Colonic mucosa (tissue), 4 donors: Measurements from ENCODE around the gene ZCCHC9. TPM values are rescaled to one million over a fixed set of nuclear protein-coding genes. Genes with fewer than 3 reads are reported as not detected.
A peak's percentile ranks its signal among the peaks of the same experiment; 100 is the strongest.

Experiments
- DNase-seq: peaks from one replicate; pipeline ENCODE4 v3.0.0-alpha.2; 2020
- H3K27ac ChIP-seq: fragments of 200-600 bp; one replicate; pipeline ENCODE4 v1.8.0; 2021
- H3K27me3 ChIP-seq: fragments of 200-600 bp; one replicate; pipeline ENCODE4 v1.8.0; 2021
- H3K36me3 ChIP-seq: fragments of 200-600 bp; one replicate; pipeline ENCODE4 v1.8.0; 2021
- H3K4me1 ChIP-seq: fragments of 200-600 bp; one replicate; pipeline ENCODE4 v1.8.0; 2021; ENCODE audit warnings: mild to moderate bottlenecking
- H3K4me3 ChIP-seq: fragments of 200-600 bp; one replicate; pipeline ENCODE4 v1.8.0; 2021
- H3K9ac ChIP-seq, 2 donors: one replicate each; pipeline ENCODE4 v1.7.0; 2013; ENCODE audit warnings: control low read depth in 2 of 2, low read depth in 2 of 2, low read length in 2 of 2
- H3K9me3 ChIP-seq: fragments of 200-600 bp; one replicate; pipeline ENCODE4 v1.8.0; 2021
- CTCF ChIP-seq: fragments of 200-600 bp; IDR thresholded peaks from one replicate; pipeline ENCODE4 v1.8.0; 2022; ENCODE audit warnings: antibody characterized with exemption, mild to moderate bottlenecking
- intact Hi-C: fragments of 100-400 bp; cut with DNase I; formaldehyde crosslinking; loops from one replicate; pipeline ENCODE4 v1.14.1; 2022
- total RNA-seq, 2 donors: library from RNA; stranded (reverse); fragmentation: NEBNext Ultra II Directional in 1 of 2; extraction: Animal tissue kit (Norgen Biotek cat#: 25700) in 1 of 2; gene quantifications; one replicate each; pipeline ENCODE4 v1.2.1, GENCODE V29; 2021
- donor health status: healthy.
- donor health status: DM: no; HTN: no; CAD: no.
- donor health status: DM: no; HTN: no; CAD: no.

The ZCCHC9 gene
- total RNA-seq, 2 donors from 2014 or later, result 21.7 to 24.9 TPM

- Histone ChIP-seq H3K36me3 (no peaks in the 10 kb centered on the region), H3K27me3 (no peaks in the 10 kb centered on the region), H3K4me1 (peaks cover 11% of the 10 kb centered on the region), H3K4me3 (no peak overlapping the region), H3K9me3 (no peaks in the 10 kb centered on the region), H3K9ac (no peak overlapping the region), H3K27ac (no peak overlapping the region)
- intact Hi-C loops, result no loop called here
- DNase-seq, result no peak
- no peak for TF ChIP-seq CTCF
Measured at GRCh38 chr5:81297531-81297930, 3.9 kb upstream of the ZCCHC9 start.

GRCh38 chr5:81300921-81301270, 491 bp upstream of the ZCCHC9 start:
- peaks cover 12% of the 10 kb centered on the region for H3K4me1 ChIP-seq
- H3K27me3 ChIP-seq, result no peaks in the 10 kb centered on the region
- H3K9ac ChIP-seq, result peak overlapping the region; percentile 67 to 76
- no peaks in the 10 kb centered on the region for H3K36me3 ChIP-seq
- H3K9me3 ChIP-seq, result no peaks in the 10 kb centered on the region
- no peak for TF ChIP-seq CTCF
- peak overlapping the region; percentile 88 for H3K27ac ChIP-seq
- DNase-seq, result no peak
- intact Hi-C loops, result no loop called here
- peak overlapping the region; percentile 88 for H3K4me3 ChIP-seq

GRCh38 chr5:81302596-81302995, 1.2 kb downstream of the ZCCHC9 start:
- TF ChIP-seq CTCF, result no peak
- H3K9me3 ChIP-seq, result no peaks in the 10 kb centered on the region
- DNase-seq, result no peak
- peak overlapping the region; percentile 88 for H3K4me3 ChIP-seq
- H3K27ac ChIP-seq, result no peak overlapping the region
- H3K4me1 ChIP-seq, result peaks cover 12% of the 10 kb centered on the region
- no peaks in the 10 kb centered on the region for H3K36me3 ChIP-seq
- no peak overlapping the region for H3K9ac ChIP-seq
- no peaks in the 10 kb centered on the region for H3K27me3 ChIP-seq
- intact Hi-C loops, result no loop called here

GRCh38 chr5:81303563-81303962, 2.2 kb downstream of the ZCCHC9 start:
- Histone ChIP-seq H3K27ac (no peak overlapping the region), H3K4me1 (peaks cover 12% of the 10 kb centered on the region), H3K9ac (no peak overlapping the region), H3K36me3 (no peaks in the 10 kb centered on the region), H3K9me3 (no peaks in the 10 kb centered on the region), H3K4me3 (no peak overlapping the region), H3K27me3 (no peaks in the 10 kb centered on the region)
- intact Hi-C loops, result no loop called here
- no peak for TF ChIP-seq CTCF
- DNase-seq, result no peak

- H3K4me1 ChIP-seq, result peaks cover 5% of the 10 kb centered on the region
- H3K27me3 ChIP-seq, result no peaks in the 10 kb centered on the region
- H3K36me3 ChIP-seq, result no peaks in the 10 kb centered on the region
- H3K9ac ChIP-seq, result no peak overlapping the region
- no peak overlapping the region for H3K4me3 ChIP-seq
- no peak for TF ChIP-seq CTCF
- no peak overlapping the region for H3K27ac ChIP-seq
- DNase-seq, result no peak
- intact Hi-C loops, result no loop called here
- no peaks in the 10 kb centered on the region for H3K9me3 ChIP-seq
Measured at GRCh38 chr5:81305785-81306184, 4.4 kb downstream of the ZCCHC9 start.

- Histone ChIP-seq H3K9ac (no peak overlapping the region), H3K4me1 (no peaks in the 10 kb centered on the region), H3K27ac (no peak overlapping the region), H3K9me3 (no peaks in the 10 kb centered on the region), H3K4me3 (no peak overlapping the region), H3K36me3 (no peaks in the 10 kb centered on the region), H3K27me3 (no peaks in the 10 kb centered on the region)
- no peak for DNase-seq
- intact Hi-C loops, result no loop called here
- TF ChIP-seq CTCF, result no peak
Measured at GRCh38 chr5:81308836-81309235, 7.4 kb downstream of the ZCCHC9 start.
